Measurements from ENCODE around the gene PCDH9.

GRCh38 chr13:66778461-66778860 lies 451.7 kb downstream of the PCDH9 start:
- TF ChIP-seq YY1 (IDR thresholded peaks at IDR 0.05; ENCODE audit: insufficient read depth, insufficient read length) (no peak), ZNF274 (IDR thresholded peaks at IDR 0.05; ENCODE audit: low read depth, low read length) (no peak)

All from NT2/D1 (cell line).